ENCODE measurements around the gene ZNF844.
"Not testable (repeated sequence)": the region's sequence is repeated elsewhere in the genome, so short reads cannot be mapped to it uniquely, and the experiment has no call there.

Gene ZNF844

GRCh38 chr19:12092956-12093355 lies 28.4 kb downstream of the ZNF844 start:
- no peak for DNase-seq

GRCh38 chr19:12093777-12094176 lies 29.2 kb downstream of the ZNF844 start:
- DNase-seq: no peak

GRCh38 chr19:12095111-12095790 lies 30.7 kb downstream of the ZNF844 start:
- DNase-seq: no peak

GRCh38 chr19:12098040-12098439 lies 33.5 kb downstream of the ZNF844 start:
- no peak for DNase-seq

GRCh38 chr19:12103909-12104308 lies 39.4 kb downstream of the ZNF844 start:
- DNase-seq: not testable (repeated sequence)

- no peak for DNase-seq
These were observed 46.6 kb downstream of the ZNF844 start for GRCh38 chr19:12111176-12111575.

GRCh38 chr19:12111943-12112637 lies 47.6 kb downstream of the ZNF844 start:
- DNase-seq: no peak

GRCh38 chr19:12112701-12113100 lies 48.2 kb downstream of the ZNF844 start:
- no peak for DNase-seq

GRCh38 chr19:12113121-12113520 lies 48.6 kb downstream of the ZNF844 start:
- DNase-seq: no peak

- no peak for DNase-seq
These were observed 52.9 kb downstream of the ZNF844 start for GRCh38 chr19:12117201-12117970.

- DNase-seq: no peak
These were observed 62.2 kb downstream of the ZNF844 start for GRCh38 chr19:12126707-12127106.

Data from NCI-H1105 treated with DMSO at 0.1 percent for 48 hours (cell line).